A549 (cell line): ENCODE results near the gene ELMO3. TPM values are rescaled to one million over a fixed set of nuclear protein-coding genes. Genes with fewer than 3 reads are reported as not detected.

Source experiments
- ATAC-seq, 2 experiments: fragments of 200-7000 bp in 1 of 2; fragments of >200 bp in 1 of 2; cut with Nextera tagmentation in 1 of 2; cut with Tn5 transposase in 1 of 2; 3 replicates each; pipeline versions ENCODE4 v1.8.0 to v1.9.1; 2018 to 2020; ENCODE audit warnings: mild to moderate bottlenecking in 1 of 2, moderate library complexity in 1 of 2
- CTCF ChIA-PET: fragments of 300-600 bp; sonication (Branson Sonifier 250); formaldehyde crosslinking; extraction: SDS; loops from one replicate; lab custom pipeline; 2021; ENCODE audit warnings: antibody characterized with exemption, inconsistent platforms; lab: Yijun Ruan, JAX
- POLR2A ChIA-PET: fragments of 350-600 bp; formaldehyde crosslinking; extraction: SDS; loops from one replicate; lab custom pipeline; 2021; ENCODE audit warnings: antibody characterized with exemption, inconsistent platforms; lab: Yijun Ruan, JAX
- DNase-seq, 2 experiments: peaks; one replicate each; pipeline versions ENCODE4 v3.0.0 to v3.0.0-alpha.2; 2011 to 2016; ENCODE audit warnings: low read depth in 1 of 2, low spot score in 1 of 2
- FAIRE-seq: peaks from 2 replicates; lab custom pipeline; 2011; peaks lifted over from hg19 to GRCh38; lab: Jason Lieb, UNC
- H3K27ac ChIP-seq, 2 experiments: fragments of >200 bp; sonication (Bioruptor Twin); formaldehyde crosslinking; 3 replicates each; pipeline ENCODE4 v1.5.1; 2016 to 2017
- H3K4me1 ChIP-seq: fragments of >200 bp; sonication (Bioruptor Twin); formaldehyde crosslinking; 3 replicates; pipeline ENCODE4 v1.6.1; 2016
- H3K4me2 ChIP-seq: fragments of >200 bp; sonication (Bioruptor Twin); formaldehyde crosslinking; 3 replicates; pipeline ENCODE4 v1.6.1; 2016
- H3K4me3 ChIP-seq: fragments of >200 bp; sonication (Bioruptor Twin); formaldehyde crosslinking; 3 replicates; pipeline ENCODE4 v1.5.1; 2016
- H3K9me3 ChIP-seq: fragments of >200 bp; sonication (Bioruptor Twin); formaldehyde crosslinking; 3 replicates; pipeline ENCODE4 v1.6.1; 2016
- CBX8 ChIP-seq: fragments of 200-600 bp; sonication (generic); IDR thresholded peaks from 2 replicates; pipeline ENCODE4 v1.6.1; 2016
- CEBPB ChIP-seq, 2 experiments: fragments of >200 bp in 1 of 2; sonication (Bioruptor Twin) in 1 of 2; formaldehyde crosslinking in 1 of 2; IDR thresholded peaks; 2 replicates each; pipeline ENCODE4 v1.6.1; 2012 to 2016
- CHD4 ChIP-seq: fragments of 200-600 bp; sonication (generic); IDR thresholded peaks from 2 replicates; pipeline ENCODE4 v1.6.1; 2016; ENCODE audit warnings: antibody characterized with exemption, mild to moderate bottlenecking, borderline replicate concordance
- ESRRA ChIP-seq: fragments of 150-350 bp; IDR thresholded peaks from 2 replicates; pipeline ENCODE4 v1.6.1; 2014; ENCODE audit warnings: mild to moderate bottlenecking, low read length, borderline replicate concordance
- FOSL2 ChIP-seq, 2 experiments: fragments of 450-650 bp in 1 of 2; fragments of >200 bp in 1 of 2; sonication (Bioruptor Twin) in 1 of 2; formaldehyde crosslinking; IDR thresholded peaks; 2 replicates each; pipeline versions ENCODE4 v1.5.0 to v1.6.1; 2016 to 2020; ENCODE audit warnings: mild to moderate bottlenecking in 1 of 2, moderate library complexity in 1 of 2
- HOXB13 ChIP-seq: fragments of 250-450 bp; sonication (Bioruptor Pico); IDR thresholded peaks from 2 replicates; pipeline ENCODE4 v1.5.0; 2020; ENCODE audit warnings: low read depth, mild to moderate bottlenecking, moderate library complexity
- JUN ChIP-seq, 2 experiments: fragments of >200 bp; sonication (Bioruptor Twin); formaldehyde crosslinking; IDR thresholded peaks; 2 replicates in 1 of 2; 3 replicates in 1 of 2; pipeline ENCODE4 v1.6.1; 2016 to 2017
- JUNB ChIP-seq: fragments of >200 bp; sonication (Bioruptor Twin); formaldehyde crosslinking; IDR thresholded peaks from 2 replicates; pipeline ENCODE4 v1.6.1; 2016
- PHF8 ChIP-seq: fragments of 200-600 bp; sonication (generic); IDR thresholded peaks from 2 replicates; pipeline ENCODE4 v1.6.1; 2016; ENCODE audit warnings: low read depth, mild to moderate bottlenecking, antibody characterized with exemption, moderate library complexity, borderline replicate concordance
- POLR2A ChIP-seq: IDR thresholded peaks from 2 replicates; pipeline ENCODE4 v1.6.1; 2012; ENCODE audit warnings: mild to moderate bottlenecking, low read length
- POLR2AphosphoS2 ChIP-seq: conservative IDR thresholded peaks from 2 replicates; pipeline ENCODE4 v1.6.1; 2012; ENCODE audit warnings: low read length, improper control_type of control experiment, inconsistent platforms
- RFX5 ChIP-seq: fragments of 450-650 bp; IDR thresholded peaks from 2 replicates; pipeline ENCODE4 v1.7.1; 2014; ENCODE audit warnings: antibody characterized with exemption, mild to moderate bottlenecking, moderate library complexity
- ZFP36 ChIP-seq: fragments of 450-650 bp; IDR thresholded peaks from 2 replicates; pipeline ENCODE4 v1.6.1; 2014; ENCODE audit warnings: borderline replicate concordance; ENCODE audit not compliant: partially characterized antibody
- WGBS: methylation state at CpG from one replicate; pipeline ENCODE4 v1.1.6; 2017; ENCODE audit errors: missing lambda C conversion rate; 5-methylcytosine and 5-hydroxymethylcytosine counted together
- polyA plus RNA-seq, 4 experiments: library from polyadenylated mRNA; depleted of rRNA in 3 of 4; stranded (reverse); fragments of >200 nt; fragmentation: RNase III in 1 of 4; extraction: RNeasy Plus Mini Kit Qiagen cat#74134 plus additional on column Dnase treatment in 1 of 4; gene quantifications; 2 replicates in 3 of 4; 3 replicates in 1 of 4; pipeline ENCODE4 v1.2.3, GENCODE V29; 2011 to 2017
- TF ChIP-seq, protein P1 (sequence below): fragments of >200 bp; sonication (Bioruptor Twin); formaldehyde crosslinking; IDR thresholded peaks from 3 replicates; pipeline ENCODE4 v1.5.1; 2016
- TF ChIP-seq, protein P2 (sequence below): fragments of 250-450 bp; sonication (Bioruptor Pico); IDR thresholded peaks from 2 replicates; pipeline ENCODE4 v1.5.0; 2021; ENCODE audit warnings: mild to moderate bottlenecking, moderate library complexity, borderline replicate concordance
- TF ChIP-seq, protein P3 (sequence below): fragments of 200-600 bp; sonication (generic); IDR thresholded peaks from 2 replicates; pipeline ENCODE4 v1.6.1; 2016; ENCODE audit warnings: antibody characterized with exemption, mild to moderate bottlenecking, moderate library complexity
- TF ChIP-seq, protein P4 (sequence below): IDR thresholded peaks from 2 replicates; pipeline ENCODE4 v1.6.1; 2012; ENCODE audit warnings: low read depth, borderline replicate concordance
- TF ChIP-seq, protein P5 (sequence below): fragments of >200 bp; sonication (Bioruptor Twin); formaldehyde crosslinking; IDR thresholded peaks from 3 replicates; pipeline ENCODE4 v1.6.1; 2016
- TF ChIP-seq, protein P6 (sequence below): fragments of >200 bp; sonication (Bioruptor Twin); formaldehyde crosslinking; IDR thresholded peaks from 2 replicates; pipeline ENCODE4 v1.6.1; 2016

Gene ELMO3
- polyA plus RNA-seq, 2 of the 4 experiments (the other 2 are of a cell fraction) = 0.62 to 1.4 TPM

DNA sequence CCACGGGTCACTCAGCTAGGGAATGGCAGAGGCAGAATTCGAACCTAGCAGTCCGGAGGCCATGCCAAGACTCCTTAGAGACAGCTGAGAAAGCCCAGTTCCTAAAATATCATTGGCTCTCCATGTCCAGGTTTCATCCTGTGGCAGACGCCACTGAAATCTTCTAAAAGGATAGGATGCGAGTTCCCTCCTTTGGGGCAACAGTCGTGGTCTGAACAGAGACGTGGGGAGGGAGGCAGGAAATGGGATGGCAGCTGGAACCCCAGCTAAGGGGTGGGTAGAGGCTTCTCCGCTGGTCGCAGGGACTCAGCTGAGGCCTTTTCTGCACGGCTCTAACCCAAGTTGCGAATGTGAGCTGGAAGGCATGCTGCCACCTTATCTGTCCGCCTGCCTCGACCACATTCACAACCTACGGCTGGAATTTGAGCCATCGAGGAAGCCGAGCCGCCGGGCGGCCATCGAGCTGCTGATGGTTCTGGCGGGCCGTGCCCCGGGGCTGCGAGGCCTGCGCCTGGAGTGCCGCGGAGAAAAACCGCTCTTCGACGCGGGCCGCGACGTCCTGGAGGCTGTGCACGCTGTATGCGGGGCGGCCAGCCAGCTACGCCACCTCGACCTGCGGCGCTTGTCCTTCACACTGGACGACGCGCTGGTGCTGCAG is 36.3 kb upstream of the ELMO3 start:
- no peak overlapping the region for H3K4me3 ChIP-seq
- ChIA-PET POLR2A (no interaction called here), CTCF (interaction anchor here (0.7 to 20.5 kb wide), 9 partner anchors 6 to 303 kb away, joined by 3 to 314 read pairs (median 7); partner anchors contain the start of genes B3GNT9, FBXL8, HSF4 and NOL3)
- no peak for DNase-seq
- WGBS = 94% methylated on average over 44 of the region's 44 CpGs
- no peak overlapping the region for H3K27ac ChIP-seq
- no peaks in the 10 kb centered on the region for H3K9me3 ChIP-seq
- no peak for ATAC-seq
- TF ChIP-seq POLR2AphosphoS2 (no peak), FOSL2 (IDR thresholded peaks at IDR 0.05) (no peak), FOSL2 (CRISPR knock-in tag; IDR thresholded peaks at IDR 0.05) (no peak), RFX5 (peak; percentile 96), HOXB13 (CRISPR knock-in tag) (no peak), ZFP36 (no peak), CEBPB (IDR thresholded peaks at IDR 0.05) (no peak)
- TF ChIP-seq, protein P1, sequence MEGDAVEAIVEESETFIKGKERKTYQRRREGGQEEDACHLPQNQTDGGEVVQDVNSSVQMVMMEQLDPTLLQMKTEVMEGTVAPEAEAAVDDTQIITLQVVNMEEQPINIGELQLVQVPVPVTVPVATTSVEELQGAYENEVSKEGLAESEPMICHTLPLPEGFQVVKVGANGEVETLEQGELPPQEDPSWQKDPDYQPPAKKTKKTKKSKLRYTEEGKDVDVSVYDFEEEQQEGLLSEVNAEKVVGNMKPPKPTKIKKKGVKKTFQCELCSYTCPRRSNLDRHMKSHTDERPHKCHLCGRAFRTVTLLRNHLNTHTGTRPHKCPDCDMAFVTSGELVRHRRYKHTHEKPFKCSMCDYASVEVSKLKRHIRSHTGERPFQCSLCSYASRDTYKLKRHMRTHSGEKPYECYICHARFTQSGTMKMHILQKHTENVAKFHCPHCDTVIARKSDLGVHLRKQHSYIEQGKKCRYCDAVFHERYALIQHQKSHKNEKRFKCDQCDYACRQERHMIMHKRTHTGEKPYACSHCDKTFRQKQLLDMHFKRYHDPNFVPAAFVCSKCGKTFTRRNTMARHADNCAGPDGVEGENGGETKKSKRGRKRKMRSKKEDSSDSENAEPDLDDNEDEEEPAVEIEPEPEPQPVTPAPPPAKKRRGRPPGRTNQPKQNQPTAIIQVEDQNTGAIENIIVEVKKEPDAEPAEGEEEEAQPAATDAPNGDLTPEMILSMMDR = no peak
- TF ChIP-seq, protein P2, sequence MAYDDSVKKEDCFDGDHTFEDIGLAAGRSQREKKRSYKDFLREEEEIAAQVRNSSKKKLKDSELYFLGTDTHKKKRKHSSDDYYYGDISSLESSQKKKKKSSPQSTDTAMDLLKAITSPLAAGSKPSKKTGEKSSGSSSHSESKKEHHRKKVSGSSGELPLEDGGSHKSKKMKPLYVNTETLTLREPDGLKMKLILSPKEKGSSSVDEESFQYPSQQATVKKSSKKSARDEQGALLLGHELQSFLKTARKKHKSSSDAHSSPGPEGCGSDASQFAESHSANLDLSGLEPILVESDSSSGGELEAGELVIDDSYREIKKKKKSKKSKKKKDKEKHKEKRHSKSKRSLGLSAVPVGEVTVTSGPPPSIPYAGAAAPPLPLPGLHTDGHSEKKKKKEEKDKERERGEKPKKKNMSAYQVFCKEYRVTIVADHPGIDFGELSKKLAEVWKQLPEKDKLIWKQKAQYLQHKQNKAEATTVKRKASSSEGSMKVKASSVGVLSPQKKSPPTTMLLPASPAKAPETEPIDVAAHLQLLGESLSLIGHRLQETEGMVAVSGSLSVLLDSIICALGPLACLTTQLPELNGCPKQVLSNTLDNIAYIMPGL (CRISPR knock-in tag) = no peak
- TF ChIP-seq, protein P3, sequence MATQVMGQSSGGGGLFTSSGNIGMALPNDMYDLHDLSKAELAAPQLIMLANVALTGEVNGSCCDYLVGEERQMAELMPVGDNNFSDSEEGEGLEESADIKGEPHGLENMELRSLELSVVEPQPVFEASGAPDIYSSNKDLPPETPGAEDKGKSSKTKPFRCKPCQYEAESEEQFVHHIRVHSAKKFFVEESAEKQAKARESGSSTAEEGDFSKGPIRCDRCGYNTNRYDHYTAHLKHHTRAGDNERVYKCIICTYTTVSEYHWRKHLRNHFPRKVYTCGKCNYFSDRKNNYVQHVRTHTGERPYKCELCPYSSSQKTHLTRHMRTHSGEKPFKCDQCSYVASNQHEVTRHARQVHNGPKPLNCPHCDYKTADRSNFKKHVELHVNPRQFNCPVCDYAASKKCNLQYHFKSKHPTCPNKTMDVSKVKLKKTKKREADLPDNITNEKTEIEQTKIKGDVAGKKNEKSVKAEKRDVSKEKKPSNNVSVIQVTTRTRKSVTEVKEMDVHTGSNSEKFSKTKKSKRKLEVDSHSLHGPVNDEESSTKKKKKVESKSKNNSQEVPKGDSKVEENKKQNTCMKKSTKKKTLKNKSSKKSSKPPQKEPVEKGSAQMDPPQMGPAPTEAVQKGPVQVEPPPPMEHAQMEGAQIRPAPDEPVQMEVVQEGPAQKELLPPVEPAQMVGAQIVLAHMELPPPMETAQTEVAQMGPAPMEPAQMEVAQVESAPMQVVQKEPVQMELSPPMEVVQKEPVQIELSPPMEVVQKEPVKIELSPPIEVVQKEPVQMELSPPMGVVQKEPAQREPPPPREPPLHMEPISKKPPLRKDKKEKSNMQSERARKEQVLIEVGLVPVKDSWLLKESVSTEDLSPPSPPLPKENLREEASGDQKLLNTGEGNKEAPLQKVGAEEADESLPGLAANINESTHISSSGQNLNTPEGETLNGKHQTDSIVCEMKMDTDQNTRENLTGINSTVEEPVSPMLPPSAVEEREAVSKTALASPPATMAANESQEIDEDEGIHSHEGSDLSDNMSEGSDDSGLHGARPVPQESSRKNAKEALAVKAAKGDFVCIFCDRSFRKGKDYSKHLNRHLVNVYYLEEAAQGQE = no peak
- no peak overlapping the region for H3K4me2 ChIP-seq
- FAIRE-seq = no peak
- peaks cover 10% of the 10 kb centered on the region; the same call in 2 of the 3 replicates for H3K4me1 ChIP-seq

DNA sequence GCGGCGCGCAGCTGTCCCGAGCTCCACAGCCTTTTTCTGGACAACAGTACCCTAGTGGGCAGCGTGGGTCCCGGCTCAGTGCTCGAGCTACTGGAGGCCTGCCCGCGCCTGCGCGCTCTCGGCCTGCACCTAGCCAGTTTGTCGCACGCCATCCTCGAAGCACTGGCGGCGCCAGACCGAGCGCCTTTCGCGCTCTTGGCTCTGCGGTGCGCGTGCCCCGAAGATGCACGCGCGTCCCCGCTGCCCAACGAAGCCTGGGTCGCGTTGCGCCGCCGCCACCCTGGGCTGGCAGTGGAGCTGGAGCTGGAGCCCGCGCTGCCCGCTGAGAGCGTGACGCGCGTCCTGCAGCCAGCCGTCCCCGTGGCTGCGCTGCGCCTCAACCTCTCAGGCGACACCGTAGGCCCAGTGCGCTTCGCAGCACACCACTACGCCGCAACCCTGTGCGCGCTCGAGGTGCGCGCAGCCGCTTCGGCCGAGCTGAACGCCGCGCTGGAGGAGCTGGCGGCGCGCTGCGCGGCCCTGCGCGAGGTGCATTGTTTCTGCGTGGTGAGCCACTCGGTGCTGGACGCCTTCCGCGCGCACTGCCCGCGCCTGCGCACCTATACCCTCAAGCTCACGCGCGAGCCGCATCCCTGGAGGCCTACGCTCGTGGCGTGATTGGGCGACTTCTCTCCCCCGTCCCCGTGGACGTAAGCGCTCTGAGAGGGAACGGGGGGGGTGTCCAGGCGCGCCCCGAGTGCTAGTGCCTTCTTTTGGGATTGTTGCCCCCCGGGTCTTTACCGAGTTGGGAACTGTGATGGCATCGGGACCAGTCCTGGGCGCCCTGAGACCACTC is 35.5 kb upstream of the ELMO3 start:
- CTCF ChIA-PET = interaction anchor here (1.5 to 20.5 kb wide), 6 partner anchors 5 to 186 kb away, joined by 4 to 314 read pairs (median 20); partner anchors contain the start of genes B3GNT9, FBXL8, HSF4 and NOL3
- no peak overlapping the region for H3K4me3 ChIP-seq

More for the DNA sequence above, 35.5 kb upstream of the ELMO3 start:
- H3K4me2 ChIP-seq = no peak overlapping the region
- DNase-seq (no peak), ATAC-seq (no peak), FAIRE-seq (no peak)
- H3K27ac ChIP-seq = no peak overlapping the region
- peaks cover 10% of the 10 kb centered on the region; the same call in 2 of the 3 replicates for H3K4me1 ChIP-seq
- TF ChIP-seq CHD4 = no peak
- no peak for TF ChIP-seq POLR2A
- TF ChIP-seq CBX8 = no peak
- TF ChIP-seq, protein P4, sequence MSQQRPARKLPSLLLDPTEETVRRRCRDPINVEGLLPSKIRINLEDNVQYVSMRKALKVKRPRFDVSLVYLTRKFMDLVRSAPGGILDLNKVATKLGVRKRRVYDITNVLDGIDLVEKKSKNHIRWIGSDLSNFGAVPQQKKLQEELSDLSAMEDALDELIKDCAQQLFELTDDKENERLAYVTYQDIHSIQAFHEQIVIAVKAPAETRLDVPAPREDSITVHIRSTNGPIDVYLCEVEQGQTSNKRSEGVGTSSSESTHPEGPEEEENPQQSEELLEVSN = no peak
- no peak for TF ChIP-seq JUNB
- TF ChIP-seq, protein P5, sequence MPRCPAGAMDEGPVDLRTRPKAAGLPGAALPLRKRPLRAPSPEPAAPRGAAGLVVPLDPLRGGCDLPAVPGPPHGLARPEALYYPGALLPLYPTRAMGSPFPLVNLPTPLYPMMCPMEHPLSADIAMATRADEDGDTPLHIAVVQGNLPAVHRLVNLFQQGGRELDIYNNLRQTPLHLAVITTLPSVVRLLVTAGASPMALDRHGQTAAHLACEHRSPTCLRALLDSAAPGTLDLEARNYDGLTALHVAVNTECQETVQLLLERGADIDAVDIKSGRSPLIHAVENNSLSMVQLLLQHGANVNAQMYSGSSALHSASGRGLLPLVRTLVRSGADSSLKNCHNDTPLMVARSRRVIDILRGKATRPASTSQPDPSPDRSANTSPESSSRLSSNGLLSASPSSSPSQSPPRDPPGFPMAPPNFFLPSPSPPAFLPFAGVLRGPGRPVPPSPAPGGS = no peak
- no peak for TF ChIP-seq PHF8
- no peak for TF ChIP-seq FOSL2 (IDR thresholded peaks at IDR 0.05)
- TF ChIP-seq FOSL2 (CRISPR knock-in tag; IDR thresholded peaks at IDR 0.05) = no peak
- no peak for TF ChIP-seq ESRRA
- TF ChIP-seq, protein P6, sequence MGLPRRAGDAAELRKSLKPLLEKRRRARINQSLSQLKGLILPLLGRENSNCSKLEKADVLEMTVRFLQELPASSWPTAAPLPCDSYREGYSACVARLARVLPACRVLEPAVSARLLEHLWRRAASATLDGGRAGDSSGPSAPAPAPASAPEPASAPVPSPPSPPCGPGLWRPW = no peak
- no peak for TF ChIP-seq JUN (IDR thresholded peaks at IDR 0.05)
- 97% methylated on average over 99 of the region's 99 CpGs for WGBS
- POLR2A ChIA-PET = no interaction called here
- H3K9me3 ChIP-seq = no peaks in the 10 kb centered on the region
